GM19025 (cell line): ENCODE measurements around the gene ARHGAP4.

Experiments
- ATAC-seq: cut with Tn5 transposase; IDR thresholded peaks from one replicate; pipeline ENCODE4 v1.9.1; 2021; ENCODE audit warnings: mild to moderate bottlenecking, low read depth, moderate library complexity; ENCODE audit not compliant: unreplicated experiment

The ARHGAP4 gene

DNA sequence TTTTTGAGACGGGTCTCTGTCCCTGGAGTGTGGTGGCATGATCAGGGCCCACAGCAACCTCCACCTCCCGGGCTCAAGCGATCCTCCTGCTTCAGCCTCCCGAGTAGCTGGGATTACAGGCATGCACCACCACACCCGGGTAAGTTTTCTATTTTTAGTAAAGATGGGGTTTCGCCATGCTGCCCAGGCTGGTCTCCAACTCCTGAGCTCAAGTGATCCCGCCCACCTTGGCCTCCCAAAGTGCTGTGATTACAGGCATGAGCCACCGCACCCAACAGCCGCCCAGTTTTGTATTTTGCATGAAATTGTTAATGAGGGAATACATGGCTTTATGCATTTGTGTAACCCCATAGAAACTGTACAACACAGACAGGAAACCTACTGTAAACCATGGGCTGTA, 2.8 kb upstream of the ARHGAP4 start:
- ATAC-seq: no peak

DNA sequence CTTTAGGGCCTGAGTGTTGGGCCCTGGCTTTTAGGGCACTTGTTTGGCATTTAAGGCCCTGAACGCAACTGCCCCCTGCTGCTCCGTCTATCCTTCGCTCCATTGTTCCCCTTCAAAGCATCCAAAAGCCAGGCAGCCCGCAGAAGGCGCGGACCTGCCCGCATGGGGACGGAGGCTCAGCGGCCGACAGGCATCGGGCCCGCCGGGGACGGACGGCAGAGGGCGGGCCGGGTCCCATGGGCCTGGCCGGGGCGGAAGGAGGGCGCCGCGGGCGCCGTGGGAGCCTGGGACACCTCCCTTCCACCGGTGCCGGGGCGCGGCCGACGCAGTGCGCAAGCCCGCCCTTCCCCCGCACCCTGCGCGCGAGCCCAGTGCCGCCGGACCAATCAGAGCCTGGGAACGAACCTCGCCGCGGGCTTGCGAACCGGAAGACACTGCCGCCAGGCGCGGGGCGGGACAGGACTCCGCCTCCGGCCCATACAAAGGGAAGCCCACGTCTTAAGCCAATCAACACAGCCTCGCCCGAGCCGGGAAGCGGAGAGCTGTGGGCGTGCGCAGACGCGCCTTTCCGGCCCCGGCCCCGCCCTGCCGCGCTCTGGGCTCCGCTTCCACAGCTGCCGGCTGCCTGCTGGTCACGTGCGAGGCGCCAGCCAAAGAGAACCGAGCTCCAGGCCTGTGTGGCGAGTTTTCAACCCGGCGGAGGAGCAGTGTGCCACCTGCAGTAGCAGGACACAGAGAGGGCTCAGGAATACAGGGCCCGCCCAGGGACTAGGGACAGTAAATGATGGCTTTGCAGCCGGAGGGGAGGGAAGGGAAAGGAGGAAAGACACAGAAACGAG, 2.1 kb upstream of the ARHGAP4 start:
- peak; percentile 67 for ATAC-seq

DNA sequence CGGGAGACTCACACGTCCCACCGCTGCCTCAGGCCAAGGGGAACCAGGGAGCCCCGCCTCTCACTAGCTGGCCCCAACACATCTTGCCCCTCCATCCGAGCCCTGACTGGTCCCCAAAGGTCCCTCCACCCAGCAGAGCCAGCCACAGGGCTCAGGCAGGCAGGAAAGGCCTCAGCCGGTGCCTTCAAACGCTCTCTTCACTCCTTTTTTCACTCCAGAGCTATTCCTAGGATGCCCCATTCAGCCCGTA, 1.5 kb upstream of the ARHGAP4 start:
- no peak for ATAC-seq

DNA sequence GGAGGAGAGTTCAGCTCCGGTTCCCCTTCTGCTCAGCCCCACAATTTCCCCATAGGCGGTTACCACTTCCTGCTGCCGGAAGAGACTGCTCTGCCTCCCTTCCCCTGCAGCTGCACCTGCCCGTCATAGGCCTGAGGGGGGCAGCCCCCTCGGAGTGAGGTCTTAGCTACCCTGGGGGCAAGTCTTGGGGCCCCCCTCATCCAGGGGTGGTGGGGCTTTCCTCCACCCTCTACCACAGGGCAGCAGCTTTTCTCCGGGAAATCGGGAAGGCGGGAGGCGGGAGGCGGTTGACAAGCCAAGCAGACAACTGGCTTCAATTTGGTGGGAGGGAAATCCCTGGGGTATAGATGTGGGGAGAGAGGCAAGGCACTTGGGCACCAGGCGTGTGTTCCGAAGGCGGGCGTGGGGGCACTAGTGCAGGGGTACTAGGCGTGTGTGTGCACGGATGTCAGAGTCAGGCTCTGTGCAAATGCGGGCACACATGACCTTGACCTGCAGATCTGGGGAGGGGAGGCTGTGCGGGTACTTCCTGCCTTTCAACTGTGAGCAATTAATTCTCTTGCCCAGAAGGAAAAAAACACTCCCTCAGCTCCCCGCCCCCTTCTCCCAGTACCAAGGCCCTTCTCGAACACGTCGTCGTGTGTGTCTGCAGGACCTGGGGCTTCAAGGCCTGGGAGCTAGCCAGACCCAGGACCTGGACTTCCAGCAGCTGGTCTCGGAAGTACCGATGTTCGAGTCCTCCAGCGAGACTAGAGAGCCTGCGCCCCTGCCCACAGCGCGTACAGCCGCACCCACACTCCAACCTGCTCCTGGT, 1.0 kb upstream of the ARHGAP4 start:
- peak; percentile 29 for ATAC-seq

DNA sequence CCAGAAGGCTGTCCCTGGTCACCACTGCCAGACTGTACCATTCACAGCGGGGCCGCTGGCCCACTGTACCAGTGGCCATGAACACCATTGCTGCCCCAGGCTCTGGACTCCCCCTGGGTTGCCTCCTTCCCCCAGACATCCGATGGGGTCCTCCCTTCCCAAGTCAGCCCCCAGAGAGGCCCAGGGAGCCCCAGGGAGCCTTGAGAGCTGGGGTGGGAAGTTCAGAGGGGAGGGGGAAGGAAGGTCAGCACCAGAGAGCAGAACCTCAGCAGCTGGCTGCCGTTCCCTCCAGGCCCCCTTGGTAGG, 441 bp upstream of the ARHGAP4 start:
- no peak for ATAC-seq

DNA sequence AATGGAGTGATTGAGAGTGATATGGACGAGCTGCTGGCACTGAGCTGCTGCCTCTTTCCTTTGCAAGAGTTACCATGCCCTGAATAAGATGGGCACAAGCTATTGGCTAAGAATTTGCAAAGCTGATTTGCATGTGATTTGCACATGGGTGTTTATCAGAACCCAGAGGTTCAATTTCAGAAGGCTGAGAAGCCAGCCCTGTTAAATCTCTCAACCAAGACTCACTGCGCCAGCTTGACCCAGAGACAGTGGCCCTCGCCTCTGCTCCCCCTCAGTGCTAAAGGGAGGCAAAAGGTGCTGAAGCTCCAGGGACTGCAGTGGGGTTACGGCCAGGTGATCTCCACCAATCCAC, 701 bp downstream of the ARHGAP4 start:
- ATAC-seq: no peak

DNA sequence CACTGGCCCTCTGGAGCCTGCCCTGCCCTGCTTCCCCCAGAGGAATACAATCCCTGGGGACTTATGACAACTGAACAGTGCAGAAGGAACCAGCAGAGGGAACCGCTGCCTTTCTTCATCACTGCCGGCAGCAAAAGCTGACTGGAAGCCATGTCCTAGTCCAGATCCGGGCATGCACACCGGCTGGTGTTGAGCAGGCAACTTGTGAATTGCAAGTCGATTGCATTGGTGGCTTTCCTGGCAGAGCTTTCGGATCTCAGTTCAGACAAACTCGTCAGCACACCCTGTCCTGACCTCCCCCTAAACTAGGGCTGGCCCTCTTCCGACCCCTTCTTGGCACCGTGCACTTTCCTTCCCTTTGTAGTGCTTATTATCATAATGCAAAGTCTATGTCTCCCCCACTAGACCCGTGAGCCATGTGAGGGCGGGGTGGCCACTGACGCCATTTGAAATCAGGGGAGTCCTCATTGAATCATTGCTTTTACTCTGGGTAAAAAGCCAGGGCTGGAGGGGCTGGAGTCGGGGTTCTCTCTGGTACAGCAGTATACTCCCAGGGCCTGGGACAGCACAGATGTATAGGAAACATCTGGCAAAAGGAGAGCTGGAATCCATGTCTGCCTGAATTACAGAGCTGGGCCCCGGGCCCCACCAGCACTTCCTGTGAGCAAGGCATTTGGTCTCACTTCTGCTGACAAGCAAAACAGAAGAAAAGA, 1.8 kb downstream of the ARHGAP4 start:
- no peak for ATAC-seq

DNA sequence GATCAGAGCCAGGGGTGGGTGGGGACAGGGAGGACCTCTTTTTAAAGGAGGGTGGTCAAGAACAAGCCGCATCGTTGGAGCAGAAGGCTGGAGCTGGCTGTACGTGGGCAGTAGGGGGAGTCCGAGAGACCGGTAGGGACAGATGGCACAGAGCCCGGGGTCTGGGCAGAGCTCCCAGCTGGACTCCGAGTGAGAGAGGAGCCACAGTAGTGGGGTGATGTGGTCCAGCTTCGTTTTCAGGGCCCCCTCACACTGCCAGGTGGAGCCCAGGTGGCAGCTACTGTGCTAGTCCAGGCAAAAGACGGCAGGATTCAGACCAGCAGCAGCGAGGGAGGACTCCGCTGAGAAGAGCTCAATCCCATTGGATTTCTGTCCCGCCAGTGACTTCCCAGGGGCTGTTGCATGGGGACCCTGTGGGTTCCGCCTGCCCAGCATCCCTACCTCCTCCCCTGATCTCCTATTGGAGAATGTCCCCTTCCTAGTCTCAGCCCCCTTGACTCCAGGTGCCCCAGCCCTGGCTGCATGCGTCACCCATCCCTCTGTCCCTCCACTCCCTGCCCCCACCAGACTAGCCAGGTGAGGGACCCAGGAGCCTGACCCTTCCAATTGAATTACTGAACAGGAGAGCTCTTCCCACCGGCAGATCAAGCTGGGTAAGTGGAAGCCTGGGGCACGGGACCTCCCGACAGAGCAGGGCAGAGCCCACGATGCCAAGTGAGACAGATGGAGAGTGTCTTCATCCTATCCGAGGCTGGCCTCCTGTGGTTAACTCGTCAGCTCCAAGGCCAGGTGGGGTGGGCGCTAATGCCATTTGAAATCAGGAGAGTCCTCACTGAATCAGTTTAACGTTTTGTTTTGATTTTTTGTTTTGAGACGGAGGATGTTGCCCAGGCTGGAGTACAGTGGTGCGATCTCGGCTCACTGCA, 2.9 kb downstream of the ARHGAP4 start:
- ATAC-seq: no peak

DNA sequence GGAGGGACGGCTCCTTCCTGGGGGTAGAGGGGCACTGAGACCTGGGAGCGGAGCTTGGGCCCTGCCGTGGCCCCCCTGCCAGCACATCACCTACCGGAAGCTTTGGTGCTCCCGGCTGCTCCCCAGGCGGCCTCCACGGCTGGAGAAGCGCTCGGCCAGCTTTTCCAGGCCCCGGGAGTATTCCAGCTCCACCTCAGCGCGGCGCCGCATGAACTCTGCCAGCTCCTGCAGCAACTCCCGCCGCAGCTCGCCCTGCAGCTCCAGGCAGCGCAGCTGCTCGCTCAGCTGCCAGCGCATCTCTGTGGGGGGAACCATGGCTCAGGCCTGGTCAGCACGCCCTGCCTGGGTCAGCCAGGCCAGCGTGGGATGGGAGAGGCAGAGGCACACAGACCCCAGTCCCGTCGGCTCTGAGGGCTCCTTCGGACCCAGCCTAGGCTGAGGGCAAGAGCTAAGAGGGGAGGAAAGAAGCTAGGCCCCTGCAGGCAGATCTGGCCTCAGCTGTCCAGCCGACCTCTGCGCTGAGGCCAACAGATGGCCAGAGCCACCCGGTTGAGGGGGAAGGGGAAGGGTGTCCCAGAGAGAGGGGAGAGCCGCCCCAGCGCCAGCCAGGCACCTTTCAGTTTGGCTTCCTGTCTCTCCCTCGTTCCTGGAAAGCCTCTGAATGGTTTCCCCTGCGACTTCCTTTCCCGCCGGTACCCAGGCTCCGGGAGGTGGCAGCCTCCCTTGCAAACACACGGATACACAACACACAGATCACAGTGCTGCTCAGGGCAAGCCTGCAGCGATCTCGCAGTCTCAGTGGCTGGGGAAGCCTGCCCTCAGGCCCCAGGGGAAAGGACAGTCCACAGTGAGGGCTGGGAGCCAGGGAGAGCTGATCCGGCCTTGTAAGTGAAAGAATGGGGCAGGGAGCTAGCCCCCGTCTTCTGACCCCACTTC, 4.3 kb downstream of the ARHGAP4 start:
- no peak for ATAC-seq

DNA sequence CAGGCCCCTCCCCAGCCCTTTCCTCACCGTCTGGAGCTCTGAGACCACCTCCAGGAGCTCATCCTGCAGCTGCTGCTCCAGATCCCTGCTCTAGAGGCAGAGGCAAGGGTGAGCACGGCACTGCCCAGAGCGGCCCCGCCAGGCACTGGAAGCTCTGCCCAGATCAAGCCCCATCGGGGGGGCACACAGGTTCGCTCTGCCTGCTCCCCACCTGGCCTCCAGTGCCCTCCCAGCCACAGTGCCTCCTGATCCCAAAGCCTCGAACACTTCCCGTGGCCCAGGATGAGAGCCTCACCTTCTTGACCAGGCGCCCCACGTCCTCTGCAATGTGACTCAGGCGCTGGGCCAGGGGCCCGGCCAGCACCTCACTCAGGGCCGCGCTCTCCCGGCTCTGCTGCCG, 5.0 kb downstream of the ARHGAP4 start:
- ATAC-seq: no peak

DNA sequence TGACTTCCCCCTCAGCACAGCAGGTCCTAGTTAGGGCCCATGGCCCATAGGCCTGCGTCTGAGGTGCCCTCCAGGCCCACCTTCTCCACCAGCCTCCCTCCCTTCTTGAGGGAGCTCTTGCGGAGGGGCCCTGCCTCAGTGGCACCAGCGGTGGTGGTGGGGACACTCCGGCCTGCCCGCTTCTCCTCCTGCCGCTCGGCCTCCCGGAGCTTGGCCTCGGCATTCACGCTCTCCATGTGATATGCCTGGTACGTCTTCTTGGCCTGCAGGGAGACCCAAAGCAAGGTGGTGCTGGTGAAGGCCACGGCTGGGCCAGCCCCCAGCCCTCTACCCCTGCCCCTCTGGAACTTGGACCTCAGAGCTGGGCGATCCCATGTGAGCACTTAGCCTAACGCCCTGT, 5.5 kb downstream of the ARHGAP4 start:
- no peak for ATAC-seq

DNA sequence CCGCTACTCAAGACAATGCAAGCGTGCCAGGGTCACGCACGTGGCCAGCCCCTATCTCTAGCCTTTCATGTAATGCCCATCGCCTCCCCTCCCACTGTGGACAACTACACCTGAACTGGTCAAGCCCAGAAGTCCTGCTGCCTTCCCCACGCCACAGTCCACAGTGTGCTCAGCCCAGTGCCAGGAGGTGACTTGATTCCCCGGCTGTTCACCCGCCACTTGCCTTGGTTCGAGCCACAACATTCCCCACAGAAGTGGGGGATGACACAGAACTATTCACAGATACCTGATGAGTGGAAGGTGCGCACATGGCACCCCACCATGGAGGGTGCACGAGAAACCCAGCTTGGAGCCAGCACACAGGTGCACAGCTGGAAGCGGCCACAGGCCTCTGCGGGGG, 6.8 kb downstream of the ARHGAP4 start:
- ATAC-seq: no peak

DNA sequence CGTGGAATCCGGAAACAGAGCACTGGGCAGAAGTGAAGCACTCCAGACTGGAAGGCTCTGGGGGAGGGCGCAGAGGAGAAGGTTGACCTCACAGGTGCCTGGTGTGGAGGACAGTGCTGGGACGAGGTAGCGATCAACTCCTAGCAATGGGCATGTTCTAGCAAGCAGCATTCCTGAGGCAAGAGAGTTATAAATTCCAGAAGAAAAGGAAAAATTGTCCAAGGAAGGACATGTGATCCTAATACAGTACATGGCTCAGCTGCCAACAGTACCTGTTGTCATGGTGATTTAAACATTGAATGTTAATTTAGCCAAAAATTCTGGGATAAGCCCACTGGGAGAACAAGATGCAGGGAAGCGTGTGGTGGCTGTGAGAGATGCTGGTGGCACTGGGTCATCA, 8.2 kb downstream of the ARHGAP4 start:
- ATAC-seq: no peak

DNA sequence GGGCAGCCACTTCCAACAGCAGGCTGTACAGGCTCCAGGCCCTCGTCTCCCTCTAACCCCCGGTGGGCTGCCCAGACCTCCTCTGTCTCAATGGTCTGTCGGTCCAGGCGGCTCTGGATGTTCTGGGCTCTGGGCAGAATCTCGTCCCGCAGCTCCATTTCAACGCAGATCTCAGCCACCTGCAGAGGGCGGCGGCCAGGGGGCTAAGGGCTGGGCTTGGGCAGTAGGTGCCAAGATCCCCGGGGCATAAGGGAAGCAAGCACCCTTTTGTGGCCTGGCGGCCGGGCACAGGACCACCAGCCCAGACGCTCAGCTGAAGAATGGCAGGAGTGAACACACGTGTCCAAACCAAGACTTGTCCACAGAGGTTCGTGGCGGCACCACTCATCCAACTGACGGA, 12.4 kb downstream of the ARHGAP4 start:
- no peak for ATAC-seq

DNA sequence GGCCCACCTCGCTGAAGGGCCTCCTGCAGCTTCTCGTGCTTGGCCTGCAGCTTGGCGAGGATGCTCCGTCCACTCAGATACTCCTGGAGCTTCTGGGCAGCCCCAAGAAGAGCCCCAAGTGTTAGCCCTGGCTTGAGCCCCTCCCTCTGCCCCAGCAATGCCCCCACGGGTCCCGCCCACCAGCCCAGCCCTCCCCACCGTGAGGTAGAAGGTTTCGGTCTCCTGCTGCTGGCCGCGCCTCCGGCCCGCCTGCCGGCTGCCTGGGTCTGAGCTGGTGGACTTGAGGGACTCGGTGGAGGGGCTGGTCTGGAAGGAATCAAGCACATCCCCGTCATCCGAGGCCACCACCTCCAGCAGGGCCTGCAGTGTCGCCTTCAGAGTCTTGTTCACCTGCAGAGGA, 12.9 kb downstream of the ARHGAP4 start:
- no peak for ATAC-seq

DNA sequence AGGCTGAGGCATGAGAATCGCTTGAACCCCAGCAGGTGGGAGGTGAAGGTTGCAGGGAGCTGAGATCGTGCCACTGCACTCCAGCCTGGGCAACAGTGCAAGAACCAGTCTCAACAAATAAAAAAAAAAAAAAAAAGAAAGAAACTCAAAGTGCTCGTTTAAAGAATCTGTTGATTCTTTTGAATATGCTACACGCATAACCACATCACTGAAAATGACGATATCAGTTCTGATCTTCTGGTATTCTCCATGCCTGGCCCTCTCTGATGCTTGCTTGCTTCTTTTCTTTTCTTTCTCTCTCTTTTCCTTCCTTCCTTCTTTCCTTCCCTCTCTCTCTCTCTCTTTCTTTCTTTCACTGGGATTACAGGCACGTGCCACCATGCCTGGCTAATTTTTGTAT, 14.3 kb downstream of the ARHGAP4 start:
- no peak for ATAC-seq

DNA sequence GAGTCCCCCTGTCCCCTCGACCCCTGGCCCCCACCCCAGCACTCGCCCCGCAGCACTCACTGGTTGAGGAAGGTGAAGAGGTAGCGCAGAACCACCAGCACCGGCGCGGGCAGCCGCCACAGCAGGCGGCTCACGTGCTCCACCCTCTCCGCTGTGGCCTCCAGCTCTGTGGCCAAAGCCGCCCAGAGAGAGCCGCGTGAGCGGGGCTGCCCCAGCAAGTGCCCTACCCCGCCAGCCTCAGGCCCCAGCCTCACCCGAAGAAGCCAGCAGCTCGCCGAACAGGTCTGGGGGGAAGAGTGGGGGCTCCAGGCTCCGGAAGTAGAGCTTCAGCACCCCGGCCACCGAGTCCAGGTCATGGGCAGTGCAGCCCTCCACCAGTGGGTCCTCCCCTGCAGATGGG, 15.6 kb downstream of the ARHGAP4 start:
- ATAC-seq: no peak

DNA sequence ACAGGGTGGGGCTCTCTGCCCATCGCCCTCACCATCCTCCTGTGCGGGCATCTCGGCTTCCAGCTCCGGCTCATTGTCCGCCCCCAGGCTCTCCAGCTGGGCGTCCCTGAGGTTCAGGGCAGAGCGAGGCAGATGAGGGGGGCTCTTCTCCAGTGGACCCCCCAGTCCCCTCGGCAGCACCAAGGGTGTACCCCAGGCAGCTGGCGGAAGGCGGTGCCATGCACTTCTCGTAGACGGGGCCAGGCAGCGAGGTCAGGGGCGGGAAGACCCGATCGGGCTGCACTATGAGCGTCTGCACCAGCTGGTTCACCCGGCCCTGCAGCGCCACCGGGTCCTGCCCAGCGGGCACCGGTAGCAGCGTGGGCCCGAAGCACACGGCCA, 16.1 kb downstream of the ARHGAP4 start:
- ATAC-seq: no peak

DNA sequence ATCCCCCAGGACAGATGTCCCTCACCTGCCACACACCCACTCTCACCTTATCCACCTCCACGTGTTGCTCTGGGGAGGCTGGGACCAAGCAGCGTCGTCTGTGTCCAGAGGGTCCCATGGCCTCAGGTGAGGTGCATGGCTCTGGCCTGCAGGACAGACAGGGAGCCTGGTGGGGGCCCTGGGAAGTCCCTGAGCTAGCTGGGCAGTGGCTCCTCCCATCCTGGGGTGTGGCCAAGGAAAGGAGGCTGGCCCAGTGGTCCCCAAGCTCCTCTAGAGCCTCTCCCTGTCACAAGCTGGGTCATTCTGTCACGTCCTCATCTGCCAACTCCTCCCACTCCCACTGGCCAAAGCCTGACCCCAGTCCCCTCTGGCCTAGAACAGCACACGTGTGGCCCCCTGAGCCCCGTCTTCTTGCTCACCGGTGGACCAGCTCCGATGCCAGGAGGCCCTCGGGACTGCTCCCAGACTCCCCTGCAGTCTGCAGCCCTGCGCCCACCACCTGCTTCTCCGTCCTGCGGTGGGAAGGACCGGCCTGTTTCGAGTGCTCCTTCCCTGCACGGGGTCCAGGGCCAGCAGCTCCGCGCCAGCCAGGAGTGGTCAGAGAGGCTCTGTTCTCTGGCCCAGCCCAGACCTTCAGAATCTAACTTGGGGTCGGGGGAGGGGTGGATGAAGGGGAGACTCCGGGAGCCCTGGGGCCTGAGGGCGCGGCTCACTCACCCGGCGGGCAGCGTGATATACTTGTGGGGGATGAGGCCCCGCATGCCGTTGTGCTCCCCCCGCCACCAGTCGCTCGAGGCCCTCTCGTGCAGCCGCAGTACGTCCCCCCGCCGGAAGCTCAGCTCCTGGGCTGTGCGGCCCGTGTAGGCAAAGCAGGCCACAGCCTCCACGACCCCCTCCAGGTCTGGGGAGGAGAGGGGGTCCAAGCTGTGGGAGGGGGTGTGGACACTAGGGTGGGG, 16.8 kb downstream of the ARHGAP4 start:
- ATAC-seq: no peak
